A204.1 (cell line): ENCODE measurements around the gene OXSR1.

Experiments used
- FAIRE-seq: peaks from 2 replicates; lab custom pipeline; 2012; peaks lifted over from hg19 to GRCh38; lab: Jason Lieb, UNC

OXSR1 gene

DNA sequence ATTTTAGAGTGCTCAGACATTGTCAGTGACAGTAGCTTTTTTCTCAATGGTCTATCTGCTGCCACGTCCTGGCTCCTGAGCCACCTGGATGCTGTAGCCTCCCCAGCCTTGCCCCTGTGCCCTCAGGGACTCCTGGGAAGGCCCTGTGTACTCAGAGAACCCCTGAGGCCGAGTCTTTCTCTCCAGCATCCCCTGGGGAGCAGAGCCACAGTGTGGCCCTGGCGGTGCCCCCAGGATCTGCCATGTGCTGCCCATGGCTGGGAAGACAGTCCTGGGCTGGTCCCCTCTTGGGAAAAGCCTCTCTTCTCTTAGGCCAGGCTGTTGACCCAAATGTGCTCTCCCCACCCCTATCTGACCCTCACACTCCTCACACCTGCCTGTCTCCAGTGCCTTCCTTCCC is 21.8 kb upstream of the OXSR1 start:
- FAIRE-seq, result no peak

DNA sequence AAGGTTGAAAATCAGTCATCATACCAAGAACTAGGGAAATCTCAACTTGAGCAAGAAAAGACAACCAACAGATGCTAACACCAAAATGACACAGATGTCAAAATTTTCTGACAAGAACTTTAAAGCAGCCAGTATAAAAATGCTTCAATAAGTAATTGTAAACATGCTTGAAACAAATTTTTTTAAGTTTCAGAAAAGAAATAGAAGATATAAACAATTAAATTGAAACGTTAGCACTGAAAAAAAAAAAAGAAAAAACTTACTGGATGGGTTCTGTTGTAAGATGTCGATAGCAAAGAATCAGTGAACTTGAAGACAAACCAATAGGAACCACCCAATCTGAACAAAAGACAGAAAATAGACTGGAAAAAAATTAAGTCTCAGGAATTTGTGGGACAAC is 18.8 kb upstream of the OXSR1 start:
- FAIRE-seq, result no peak

DNA sequence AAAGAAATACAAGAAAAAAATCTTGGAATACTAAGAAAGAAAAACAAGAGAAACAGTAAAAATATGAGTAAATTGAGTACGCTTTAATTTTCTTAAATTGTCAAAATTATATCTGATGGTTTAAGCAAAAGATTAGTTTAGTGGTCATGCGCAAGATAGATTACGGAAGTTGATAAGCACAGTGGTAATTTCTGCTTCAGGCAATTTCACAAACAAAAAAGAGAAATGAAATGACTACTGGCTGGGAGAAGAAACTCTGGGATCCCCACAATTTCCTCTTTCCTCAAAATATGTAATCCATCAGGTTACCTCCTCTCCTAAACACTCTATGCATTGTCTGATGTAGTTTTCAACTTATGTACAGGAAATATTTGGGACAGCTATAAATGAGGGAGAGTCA is 17.9 kb upstream of the OXSR1 start:
- FAIRE-seq, result no peak

DNA sequence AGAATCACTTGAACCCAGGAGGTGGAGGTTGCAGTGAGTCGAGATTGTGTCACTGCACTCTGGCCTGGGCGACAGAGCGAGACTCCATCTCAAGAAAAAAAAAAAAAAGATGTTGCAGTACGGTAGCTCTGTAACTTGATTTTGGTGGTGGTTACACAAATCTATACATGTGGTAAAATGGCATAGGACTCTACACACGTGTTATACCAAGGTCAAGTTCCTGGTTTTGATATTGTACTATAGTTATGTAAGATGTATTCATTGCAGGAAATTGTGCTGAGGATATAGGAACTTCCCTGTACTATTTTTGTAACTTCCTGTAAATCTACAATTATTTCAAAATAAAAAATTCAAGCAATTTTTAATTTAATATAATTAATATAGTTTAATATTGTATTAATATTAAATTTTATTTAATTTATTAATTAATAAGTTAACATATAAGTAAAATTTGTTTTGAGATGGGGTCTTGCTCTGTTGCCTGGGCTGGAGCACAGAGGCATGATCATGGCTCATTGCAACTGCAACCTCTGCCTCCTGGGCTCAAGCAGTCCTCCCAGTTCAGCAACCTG is 16.9 kb upstream of the OXSR1 start:
- FAIRE-seq, result peak; percentile 41

DNA sequence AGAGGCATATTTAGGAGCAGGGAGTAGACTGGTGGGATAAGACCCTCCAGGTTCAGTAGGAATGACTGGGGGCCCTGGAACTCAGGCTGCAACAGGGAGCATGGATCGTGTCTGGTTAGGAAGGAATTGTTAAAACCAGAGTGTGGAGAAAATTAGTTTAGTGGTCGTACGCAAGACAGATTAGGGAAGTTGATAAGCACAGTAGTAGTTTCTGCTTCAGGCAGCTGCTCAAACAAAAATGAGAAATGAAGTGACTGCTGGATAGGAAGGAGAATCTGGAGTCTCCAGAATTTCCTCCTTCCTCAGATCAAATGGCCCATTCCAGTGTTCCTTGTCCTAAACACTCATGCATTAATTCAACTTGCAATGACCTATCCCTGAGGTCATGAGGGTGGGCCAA is 15.6 kb upstream of the OXSR1 start:
- FAIRE-seq, result no peak

DNA sequence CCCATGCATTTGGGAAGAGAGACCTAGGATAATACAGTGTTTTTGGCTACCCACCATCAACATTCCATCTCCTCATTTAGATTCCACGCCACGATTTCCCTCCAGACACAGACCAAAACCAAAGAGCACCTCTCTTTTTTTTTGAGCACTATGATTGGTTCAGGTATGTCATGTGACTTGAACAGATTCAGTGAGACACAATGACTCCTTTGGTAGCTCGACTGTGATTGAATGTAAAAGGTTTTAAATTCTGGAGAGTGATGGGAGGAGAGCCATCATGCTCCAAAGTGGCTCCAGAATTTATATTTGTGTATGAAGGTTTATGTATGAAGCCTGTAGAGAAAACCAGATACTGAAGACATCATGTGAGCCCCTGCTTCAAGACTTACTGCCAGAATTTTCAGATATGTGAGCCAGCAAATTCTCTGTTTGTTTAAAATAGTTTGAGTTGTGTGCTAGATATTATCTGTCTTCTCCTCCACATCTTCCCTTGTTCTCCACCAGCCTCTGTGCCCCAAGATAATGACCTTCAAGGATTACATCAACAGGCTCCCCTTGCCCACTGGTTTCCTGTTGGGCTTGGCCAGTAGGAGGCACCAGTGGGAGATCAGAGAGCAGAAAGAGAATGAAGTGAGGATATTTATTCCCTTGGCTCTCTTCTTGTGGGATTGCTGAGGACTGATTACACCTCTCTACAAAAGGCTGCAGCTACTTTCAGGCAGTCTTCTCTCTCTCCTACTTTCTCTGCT is 14.4 kb upstream of the OXSR1 start:
- no peak for FAIRE-seq

DNA sequence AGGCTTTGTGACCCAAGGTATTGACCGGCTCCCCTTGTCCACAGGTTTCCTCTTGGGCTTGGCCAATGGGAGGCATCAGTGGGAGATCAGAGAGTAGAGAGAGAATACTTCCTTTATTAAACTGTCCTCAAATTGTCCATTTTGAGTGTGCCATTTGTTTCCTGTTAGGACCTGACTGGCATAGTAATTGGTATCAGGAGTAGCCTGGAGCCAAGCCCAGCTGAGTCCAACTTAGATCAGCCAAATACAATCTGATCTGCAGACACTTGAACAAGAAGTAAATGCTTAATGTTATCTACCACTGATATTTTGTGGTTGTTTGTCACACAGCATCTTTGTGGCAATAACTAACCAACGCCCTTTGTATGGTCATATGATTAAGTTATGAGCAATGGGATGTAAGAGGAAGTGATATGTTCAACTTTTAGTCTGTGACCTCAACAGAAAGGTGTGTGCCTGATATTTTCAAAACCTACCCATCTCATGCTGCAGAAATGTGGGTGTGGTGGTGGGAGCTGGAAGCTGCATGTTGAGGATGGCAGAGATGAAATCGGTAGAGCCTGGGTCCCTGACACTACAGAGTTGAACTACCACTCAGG is 13.6 kb upstream of the OXSR1 start:
- FAIRE-seq, result no peak

DNA sequence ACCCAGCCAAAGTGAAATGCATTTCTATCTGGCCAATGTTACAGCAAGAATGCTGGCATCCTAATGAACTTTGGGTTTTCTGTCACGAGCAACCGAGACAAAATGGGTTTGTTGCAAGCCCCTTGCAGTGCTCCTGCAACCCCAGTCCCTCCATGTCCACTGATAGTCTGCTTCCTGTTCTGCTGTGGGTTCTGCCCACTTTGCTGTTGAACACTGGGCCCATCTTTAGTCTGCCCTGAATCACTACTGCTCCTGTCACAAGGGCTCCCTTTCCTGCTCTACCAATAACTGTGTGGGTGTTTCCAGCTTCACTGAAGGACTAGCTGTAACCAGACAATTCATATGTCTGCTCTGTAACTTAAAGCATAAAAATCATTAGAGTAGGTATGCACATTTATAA is 12.7 kb upstream of the OXSR1 start:
- FAIRE-seq, result no peak

DNA sequence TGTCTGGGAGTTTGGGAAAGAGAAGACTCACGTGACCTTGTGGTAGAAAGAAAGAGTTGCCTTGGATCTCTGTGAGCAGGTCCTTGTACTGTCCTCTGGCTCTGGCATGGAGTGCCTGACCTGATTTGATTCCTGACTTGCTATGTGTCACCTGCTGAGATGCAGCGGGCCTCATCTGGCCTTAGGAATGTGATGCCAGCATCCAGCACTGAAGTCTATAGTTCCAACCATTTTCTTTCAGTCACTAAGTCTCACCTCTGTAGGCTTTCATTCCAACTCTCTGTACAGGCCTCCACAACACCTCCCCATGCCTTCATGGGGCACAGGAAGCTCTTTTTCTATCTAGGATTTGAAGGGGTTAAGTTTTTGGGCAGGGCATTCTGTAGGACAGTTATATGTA is 12.1 kb upstream of the OXSR1 start:
- no peak for FAIRE-seq

DNA sequence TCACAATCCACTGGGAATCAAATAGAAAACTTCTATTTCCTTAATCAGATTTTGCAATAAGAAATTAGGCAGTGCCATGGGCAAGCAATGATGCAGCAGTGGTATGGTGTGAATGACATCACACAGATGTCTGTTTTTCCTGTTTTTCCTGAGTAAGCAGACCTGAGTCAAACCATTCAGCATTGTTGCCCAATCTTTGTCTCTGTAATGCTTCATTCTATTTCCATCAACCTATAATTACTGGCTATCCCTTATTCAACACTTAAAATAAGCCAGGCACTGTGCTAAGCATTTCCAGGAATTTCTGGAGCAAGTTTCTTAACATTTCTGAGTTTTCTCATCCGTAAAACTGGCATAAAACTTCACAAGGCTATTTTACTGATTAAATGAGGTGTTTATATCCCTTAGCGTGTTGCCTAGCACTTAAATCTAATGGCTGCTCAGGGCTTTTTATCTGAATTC is 11.3 kb upstream of the OXSR1 start:
- FAIRE-seq, result no peak

DNA sequence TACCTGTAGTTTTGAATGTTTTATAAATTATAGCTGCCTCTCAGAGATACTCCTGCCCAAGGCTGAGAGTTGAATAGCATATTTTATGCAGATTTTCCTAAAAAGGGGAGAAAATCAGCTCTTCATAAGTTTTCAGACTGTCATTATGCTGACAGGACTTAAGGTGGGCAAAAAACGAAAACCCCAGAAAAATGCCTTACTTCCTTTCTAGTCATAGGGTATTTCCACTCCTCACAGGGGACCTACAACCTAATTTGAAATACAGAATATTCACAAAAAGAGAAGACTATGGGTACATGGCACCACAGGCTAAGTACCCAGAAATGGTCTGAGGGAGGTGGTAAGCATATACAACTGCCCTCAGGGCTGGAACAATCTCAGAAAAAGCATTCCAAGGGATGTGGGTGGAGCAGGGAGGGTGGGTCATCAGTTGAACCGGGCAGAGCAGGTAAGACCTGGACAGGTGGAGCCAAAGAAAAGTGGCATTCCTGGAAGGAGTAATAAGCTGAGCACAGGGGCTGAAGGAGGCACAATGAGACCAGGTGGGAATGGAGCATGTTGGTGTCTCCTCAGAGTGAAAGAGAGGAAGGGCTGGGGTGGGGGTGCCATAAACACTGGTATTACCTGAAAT is 10.6 kb upstream of the OXSR1 start:
- FAIRE-seq, result no peak

DNA sequence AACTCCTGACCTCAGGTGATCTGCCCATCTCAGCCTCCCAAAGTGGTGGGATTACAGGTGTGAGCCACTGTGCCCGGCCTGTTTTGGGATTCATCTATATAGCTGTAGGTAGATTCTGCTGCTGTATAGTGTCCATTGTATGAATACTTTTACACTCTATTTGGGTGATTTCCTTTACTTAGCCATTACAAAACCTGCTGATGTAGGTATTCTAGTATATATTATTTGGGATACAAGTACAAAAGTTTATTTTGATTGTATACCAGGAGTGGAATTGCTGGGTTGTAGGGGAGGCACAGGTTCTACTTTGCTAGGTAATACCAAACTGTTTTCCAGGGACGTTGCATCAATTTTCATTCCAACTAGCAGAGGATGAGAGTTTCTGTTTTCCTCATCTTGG is 9.5 kb upstream of the OXSR1 start:
- no peak for FAIRE-seq

DNA sequence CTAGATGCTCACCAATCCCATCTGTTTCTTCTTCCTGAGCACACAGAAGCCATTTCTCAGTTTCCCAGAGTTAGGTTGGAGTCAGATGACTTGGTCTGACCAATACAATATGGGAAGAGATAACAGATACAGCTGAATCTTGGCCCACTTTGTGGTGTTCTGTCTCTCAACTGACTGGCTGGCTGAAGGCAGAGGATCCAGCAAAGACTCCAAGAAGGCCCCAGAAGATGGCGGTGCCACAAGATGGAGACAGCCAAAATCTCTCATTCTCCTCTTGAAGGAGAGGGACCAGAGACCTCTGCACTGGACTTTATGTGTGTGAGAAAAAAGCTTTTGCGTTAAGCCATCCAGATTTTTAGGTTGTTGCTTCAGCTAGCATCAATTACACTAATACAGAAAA is 8.2 kb upstream of the OXSR1 start:
- FAIRE-seq, result no peak

DNA sequence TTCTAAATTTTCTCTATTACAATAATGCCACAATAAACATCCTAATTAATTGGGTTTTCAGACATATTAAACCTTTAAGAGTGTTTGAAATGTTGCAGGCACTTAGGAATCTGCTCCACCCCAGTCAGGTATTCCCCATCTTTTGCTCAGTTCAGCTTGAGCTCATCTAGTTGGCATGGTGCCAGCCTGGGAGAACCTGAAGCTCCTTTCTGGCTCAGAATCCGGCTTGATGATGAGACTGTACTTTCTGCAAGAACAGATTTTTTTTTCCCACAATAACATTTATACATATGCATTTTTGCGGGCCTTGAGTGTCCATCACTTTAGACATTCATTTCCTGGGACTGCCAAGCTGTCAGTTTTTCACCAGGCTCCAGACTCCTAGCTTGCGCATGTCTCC is 7.7 kb upstream of the OXSR1 start:
- FAIRE-seq, result no peak

DNA sequence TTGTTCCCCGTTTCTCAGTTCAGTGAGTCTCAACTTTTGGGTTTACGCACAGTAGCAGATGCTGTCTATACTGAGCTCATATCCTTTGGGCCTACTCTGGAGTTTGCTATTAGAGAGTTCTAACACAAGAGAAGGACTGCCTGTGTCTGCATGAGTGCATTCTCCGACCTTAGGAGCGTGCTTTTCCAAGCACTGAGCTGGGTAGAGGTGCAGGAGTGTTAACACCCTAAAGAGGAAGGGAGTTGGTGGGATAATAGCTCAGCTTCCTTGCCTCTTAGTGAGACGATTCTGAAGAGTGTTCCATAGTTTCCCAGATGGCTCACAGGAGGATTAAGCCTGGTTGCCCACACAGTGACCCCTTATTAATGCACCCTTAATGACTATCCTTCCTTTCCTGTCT is 6.9 kb upstream of the OXSR1 start:
- no peak for FAIRE-seq

DNA sequence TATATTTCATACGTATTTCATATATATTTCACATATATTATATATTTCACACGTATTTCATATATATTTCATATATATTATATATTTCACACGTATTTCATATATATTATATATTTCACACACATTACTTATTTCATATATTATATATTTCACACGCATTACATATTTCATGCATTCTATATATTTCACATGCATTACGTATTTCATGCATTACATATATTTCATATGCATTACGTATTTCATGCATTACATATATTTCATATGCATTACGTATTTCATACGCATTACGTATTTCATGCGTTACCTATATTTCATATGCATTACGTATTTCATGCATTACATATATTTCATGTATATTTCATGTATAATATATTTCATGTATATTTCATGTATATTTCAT is 4.6 kb upstream of the OXSR1 start:
- peak; percentile 6 for FAIRE-seq

DNA sequence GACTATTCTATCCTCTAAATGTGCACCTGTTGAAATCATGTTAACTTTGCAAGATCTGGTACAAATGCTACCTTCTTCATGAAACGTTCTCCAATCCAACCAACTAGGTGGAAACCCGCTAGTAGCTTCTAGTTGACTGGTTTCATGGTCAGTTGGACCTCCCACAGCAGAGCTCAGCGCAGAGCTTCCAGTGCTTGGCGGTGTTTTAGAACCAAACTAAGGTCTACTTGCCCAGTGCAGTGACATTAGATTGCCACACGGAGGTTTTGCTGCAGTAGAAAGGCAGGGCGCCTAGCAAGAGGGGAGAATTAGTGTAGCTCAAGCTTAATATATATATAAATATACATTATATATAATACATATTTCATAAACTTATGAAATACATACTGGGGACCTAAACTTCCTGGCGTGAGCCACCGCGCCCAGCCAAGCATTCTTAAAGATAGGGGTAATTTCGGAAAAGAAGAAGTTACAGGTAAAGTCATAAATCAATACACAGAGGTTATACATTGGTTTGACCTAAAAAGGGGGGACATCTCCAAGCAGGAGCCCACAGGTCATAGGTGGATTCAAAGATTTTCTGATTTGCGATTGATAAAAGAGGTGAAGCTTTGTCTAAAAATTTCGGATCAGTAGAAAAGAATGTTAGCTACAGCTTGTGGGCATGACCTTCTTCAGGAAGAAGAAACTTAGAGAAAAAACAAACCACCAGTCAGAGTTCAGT is 2.1 kb upstream of the OXSR1 start:
- FAIRE-seq, result no peak

DNA sequence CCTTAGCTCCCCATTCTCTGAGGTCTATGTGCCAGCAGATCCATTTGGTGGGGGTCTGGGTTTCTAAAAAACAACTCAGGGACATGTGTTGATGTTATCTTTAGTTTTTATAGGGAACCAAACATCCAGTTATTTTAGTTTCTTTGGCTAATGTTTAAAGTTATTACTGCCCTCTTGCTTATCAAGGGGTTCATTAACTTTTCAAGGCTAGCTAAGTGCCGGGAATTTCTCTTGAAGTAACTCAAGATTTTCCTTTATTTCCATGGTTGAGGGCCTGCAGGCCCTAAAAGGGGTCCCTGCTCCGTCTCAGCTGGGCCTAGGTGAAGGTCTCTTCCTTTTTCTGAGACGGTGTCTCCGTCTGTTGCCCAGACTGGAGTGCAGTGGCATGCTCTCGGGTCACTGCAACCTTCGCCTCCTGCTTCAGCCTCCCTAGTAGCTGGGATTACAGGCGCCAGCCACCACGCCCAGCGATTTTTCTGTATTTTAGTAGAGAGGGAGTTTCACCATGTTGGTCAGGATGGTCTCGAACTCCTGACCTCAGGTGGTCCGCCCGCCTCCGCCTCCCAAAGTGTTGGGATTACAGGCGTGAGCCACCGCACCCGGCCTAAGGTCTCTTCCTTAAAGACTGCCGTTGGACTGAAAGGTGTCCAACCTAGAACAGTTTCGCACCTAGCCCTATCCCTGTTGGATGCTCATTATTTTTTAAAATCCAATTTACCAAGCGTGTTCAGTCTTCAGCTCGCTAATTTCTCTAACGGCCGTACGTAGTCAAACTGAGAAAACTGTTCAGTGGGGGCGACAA is 1.3 kb upstream of the OXSR1 start:
- FAIRE-seq, result no peak

DNA sequence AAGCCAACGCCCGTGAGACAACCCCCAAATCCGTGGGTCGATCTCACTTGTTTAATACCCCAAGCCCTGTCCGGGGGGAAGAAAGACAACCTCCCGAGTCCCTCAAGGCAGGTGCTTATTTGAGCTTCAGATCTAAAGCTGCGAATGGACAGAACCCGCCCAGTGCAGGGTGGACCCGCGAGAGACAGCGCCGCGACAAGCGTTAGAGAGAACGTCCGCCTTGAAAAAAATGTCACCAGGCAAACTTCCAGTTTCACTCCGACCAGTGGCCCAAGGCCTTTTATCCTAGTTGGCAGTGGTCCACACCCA is 740 bp upstream of the OXSR1 start:
- FAIRE-seq, result no peak

DNA sequence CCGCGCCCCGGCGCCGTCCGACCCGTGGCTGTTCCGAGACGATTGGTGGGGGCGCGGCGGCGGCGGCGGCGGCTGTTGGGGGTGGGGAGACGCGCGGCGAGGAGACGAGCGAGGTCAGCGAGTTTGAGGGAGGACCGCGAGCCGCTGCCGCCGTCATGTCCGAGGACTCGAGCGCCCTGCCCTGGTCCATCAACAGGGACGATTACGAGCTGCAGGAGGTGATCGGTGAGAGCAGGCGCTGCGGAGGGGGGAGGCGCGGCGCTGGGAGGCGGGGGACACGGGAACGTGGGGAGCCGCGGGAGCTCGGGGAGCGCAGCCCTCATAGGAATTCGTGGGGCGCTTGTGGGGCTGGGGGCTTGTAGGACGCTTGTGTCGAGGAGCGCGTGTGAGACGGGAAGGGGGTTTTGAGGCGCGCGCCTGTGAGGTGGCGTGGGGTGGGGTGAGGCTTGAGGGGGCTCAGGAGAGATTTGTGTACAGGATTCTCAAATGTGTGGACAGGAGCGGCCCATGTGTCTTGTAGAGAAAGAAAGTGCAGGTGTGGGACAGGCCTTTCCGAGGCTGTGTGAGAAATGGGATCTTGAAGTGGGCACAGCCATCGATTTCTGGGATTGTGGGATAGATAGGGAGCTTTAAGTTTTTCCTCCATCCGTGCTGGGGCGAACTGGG is 518 bp downstream of the OXSR1 start:
- FAIRE-seq, result no peak

DNA sequence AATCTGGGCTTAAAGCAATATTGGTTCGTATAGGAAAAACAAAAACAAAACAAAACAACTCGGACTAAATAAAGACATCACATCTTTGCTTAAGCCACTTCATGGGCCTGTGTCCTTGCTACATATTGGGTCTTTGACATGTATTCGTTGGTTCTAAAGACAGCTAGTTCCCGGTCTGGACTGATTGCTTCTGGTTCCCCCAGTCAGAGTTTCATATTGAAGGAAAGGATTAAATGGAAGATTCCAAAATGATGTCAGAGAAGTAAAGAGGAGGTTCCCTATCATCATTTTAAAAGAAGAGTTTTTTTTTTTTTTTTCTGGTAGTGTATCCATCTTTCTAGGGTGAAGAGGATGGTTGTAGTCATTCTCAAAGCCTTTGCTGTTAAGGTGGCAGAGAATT is 2.3 kb downstream of the OXSR1 start:
- FAIRE-seq, result no peak
